ENCODE results near the gene CEP162. TPM values are rescaled to one million over a fixed set of nuclear protein-coding genes. Genes with fewer than 3 reads are reported as not detected.
A peak's percentile ranks its signal among the peaks of the same experiment; 100 is the strongest.

Gene CEP162
- total and polyA plus RNA-seq, 8 donors, result 1.4 to 33.9 (median 8.0) TPM

DNA sequence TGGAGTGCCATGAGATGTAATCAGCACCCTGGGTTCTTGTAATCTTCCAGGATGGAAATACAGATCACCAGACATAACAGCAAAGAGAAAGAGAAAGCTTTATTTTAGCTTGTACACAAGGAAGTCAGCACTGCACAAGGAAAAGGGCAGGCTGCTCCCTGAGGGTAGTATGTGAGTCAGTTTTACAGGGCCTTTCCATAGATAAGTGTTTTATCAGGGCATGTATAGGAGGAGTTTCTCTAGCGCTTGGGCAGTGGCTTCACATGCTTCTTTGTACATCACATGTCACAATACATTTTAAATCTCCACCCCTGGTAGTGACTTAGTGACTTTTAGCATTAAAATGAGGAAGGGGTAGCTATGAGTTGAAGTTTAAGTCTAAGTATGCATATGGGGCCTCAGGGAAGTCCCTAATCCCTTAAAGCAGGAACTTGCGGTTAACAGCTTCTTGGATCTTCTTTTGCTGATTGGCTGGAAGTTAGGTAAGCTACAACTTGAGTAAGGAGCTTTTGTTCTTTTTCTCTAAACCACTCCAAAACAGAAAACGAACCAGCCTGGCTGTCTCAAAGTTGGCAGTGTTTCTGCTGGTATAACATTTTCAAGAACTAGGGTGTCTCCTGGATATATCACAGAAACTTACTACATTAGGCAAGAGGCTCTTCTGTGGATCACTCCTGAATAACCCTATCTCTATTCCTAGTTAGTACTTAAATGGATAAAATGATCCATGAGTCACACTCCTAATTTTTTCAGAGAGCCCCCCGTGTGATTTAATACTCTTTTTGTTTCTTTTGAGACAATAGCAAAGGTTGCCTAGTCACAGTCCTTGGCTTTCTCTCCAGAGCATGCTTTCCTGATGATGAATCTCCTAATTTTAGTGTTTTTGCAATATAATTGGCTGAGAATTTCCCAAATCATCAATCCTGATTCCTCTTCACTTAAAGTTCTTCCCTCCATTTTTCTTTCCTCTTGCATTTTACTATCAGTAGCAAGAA is 133.7 kb downstream of the CEP162 start:
- Histone ChIP-seq H3K4me1 (no peaks in the 10 kb centered on the region), H3K9me3 (peaks cover 0 to 4% (median 0%) of the 10 kb centered on the region in 4 donors), H3K27ac (peak overlapping the region in 1 of 5 donors; percentile 30), H3K36me3 (no peaks in the 10 kb centered on the region), H3K27me3 (no peaks in the 10 kb centered on the region), H3K4me3 (no peak overlapping the region)
- DNase-seq, result no peak
- intact Hi-C loops (cut with DNase I; ENCODE audit: low total_unique reads), result no loop called here
- TF ChIP-seq POLR2A (IDR thresholded peaks at IDR 0.05), result no peak
- TF ChIP-seq EP300 (IDR thresholded peaks at IDR 0.05), result no peak
- TF ChIP-seq, protein P1, sequence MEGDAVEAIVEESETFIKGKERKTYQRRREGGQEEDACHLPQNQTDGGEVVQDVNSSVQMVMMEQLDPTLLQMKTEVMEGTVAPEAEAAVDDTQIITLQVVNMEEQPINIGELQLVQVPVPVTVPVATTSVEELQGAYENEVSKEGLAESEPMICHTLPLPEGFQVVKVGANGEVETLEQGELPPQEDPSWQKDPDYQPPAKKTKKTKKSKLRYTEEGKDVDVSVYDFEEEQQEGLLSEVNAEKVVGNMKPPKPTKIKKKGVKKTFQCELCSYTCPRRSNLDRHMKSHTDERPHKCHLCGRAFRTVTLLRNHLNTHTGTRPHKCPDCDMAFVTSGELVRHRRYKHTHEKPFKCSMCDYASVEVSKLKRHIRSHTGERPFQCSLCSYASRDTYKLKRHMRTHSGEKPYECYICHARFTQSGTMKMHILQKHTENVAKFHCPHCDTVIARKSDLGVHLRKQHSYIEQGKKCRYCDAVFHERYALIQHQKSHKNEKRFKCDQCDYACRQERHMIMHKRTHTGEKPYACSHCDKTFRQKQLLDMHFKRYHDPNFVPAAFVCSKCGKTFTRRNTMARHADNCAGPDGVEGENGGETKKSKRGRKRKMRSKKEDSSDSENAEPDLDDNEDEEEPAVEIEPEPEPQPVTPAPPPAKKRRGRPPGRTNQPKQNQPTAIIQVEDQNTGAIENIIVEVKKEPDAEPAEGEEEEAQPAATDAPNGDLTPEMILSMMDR (IDR thresholded peaks at IDR 0.05), result no peak
- peak in 1 of 3 donors; percentile 13 for TF ChIP-seq POLR2AphosphoS5 (IDR thresholded peaks at IDR 0.05)
- WGBS, 5 donors, result 66 to 84% (median 78%) methylated on average over 4 of the region's 4 CpGs

GRCh38 chr6:84089552-84089951 is 137.9 kb downstream of the CEP162 start:
- intact Hi-C loops (cut with DNase I; ENCODE audit: low total_unique reads), result no loop called here
- H3K27me3 ChIP-seq, result no peaks in the 10 kb centered on the region
- H3K27ac ChIP-seq, result no peak overlapping the region
- H3K36me3 ChIP-seq, result no peaks in the 10 kb centered on the region
- peaks cover 0 to 4% (median 0%) of the 10 kb centered on the region in 4 donors for H3K9me3 ChIP-seq
- DNase-seq, result no peak
- TF ChIP-seq, protein P1 (IDR thresholded peaks at IDR 0.05), result no peak
- TF ChIP-seq EP300 (IDR thresholded peaks at IDR 0.05) (no peak), POLR2AphosphoS5 (IDR thresholded peaks at IDR 0.05) (no peak), POLR2A (IDR thresholded peaks at IDR 0.05) (no peak)
- no peaks in the 10 kb centered on the region for H3K4me1 ChIP-seq
- WGBS, 5 donors, result 54 to 85% (median 73%) methylated on average over 3 of the region's 3 CpGs
- no peak overlapping the region for H3K4me3 ChIP-seq

DNA sequence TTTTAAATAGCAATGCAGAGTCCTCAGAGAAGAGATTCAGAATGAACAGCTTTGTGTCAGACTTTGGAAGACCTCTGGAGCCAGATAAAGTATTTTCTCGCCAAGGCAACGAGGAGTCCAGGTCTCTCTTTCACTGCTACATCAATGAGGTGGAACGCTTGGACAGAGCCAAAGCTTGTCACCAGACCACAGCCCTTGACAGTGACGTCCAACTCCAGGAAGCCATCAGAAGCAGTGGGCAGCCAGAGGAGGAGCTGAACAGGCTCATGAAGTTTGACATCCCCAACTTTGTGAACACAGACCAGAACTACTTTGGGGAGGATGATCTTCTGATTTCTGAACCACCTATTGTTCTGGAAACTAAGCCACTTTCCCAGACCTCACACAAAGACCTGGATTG is 138.4 kb downstream of the CEP162 start:
- DNase-seq, result no peak
- Histone ChIP-seq H3K9me3 (peaks cover 0 to 4% (median 0%) of the 10 kb centered on the region in 4 donors), H3K27ac (no peak overlapping the region), H3K4me3 (no peak overlapping the region), H3K27me3 (no peaks in the 10 kb centered on the region), H3K36me3 (no peaks in the 10 kb centered on the region), H3K4me1 (no peaks in the 10 kb centered on the region)
- intact Hi-C loops (cut with DNase I; ENCODE audit: low total_unique reads), result no loop called here
- TF ChIP-seq, protein P1 (IDR thresholded peaks at IDR 0.05), result no peak
- TF ChIP-seq POLR2AphosphoS5 (IDR thresholded peaks at IDR 0.05) (no peak), POLR2A (IDR thresholded peaks at IDR 0.05) (no peak), EP300 (IDR thresholded peaks at IDR 0.05) (no peak)
- 81 to 94% (median 84%) methylated on average over 4 of the region's 4 CpGs for WGBS, 5 donors

GRCh38 chr6:84086545-84087429 is 140.7 kb downstream of the CEP162 start:
- intact Hi-C loops (cut with DNase I; ENCODE audit: low total_unique reads), result no loop called here
- DNase-seq, result no peak
- TF ChIP-seq POLR2AphosphoS5 (IDR thresholded peaks at IDR 0.05) (no peak), POLR2A (IDR thresholded peaks at IDR 0.05) (no peak), EP300 (IDR thresholded peaks at IDR 0.05) (no peak)
- TF ChIP-seq, protein P1 (IDR thresholded peaks at IDR 0.05), result no peak
- Histone ChIP-seq H3K27ac (no peak overlapping the region), H3K36me3 (no peaks in the 10 kb centered on the region), H3K9me3 (no peaks in the 10 kb centered on the region), H3K27me3 (no peaks in the 10 kb centered on the region), H3K4me3 (no peak overlapping the region), H3K4me1 (no peaks in the 10 kb centered on the region)
- 42 to 59% (median 54%) methylated on average over 6 of the region's 6 CpGs for WGBS, 5 donors

Data from stomach (tissue), 9 donors.